ENCODE results near the gene P3H2.

P3H2 gene

DNA sequence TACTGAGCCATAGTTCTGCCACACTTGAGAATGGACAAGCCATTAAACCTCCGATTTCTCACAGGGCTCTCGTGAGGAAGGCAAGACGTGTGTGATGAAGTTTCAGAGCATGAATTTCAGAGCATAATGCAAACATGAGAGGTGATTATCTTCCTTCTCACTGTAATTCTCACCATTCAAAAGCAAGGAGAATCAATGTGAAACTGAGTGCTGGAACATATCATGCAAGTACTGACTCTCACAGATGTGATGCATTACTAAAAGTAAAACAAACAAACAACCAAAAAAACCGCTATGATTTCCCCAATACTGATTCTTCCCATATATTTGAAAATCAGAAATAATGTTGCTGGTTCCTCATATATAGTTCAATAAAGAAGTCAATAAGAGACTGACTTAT lies 23.7 kb downstream of the P3H2 start:
- no peak for TF ChIP-seq CTCF (IDR thresholded peaks at IDR 0.05)
- no peak for TF ChIP-seq ZFX (IDR thresholded peaks at IDR 0.05; ENCODE audit: borderline replicate concordance)
- H3K27ac ChIP-seq = no peak overlapping the region

DNA sequence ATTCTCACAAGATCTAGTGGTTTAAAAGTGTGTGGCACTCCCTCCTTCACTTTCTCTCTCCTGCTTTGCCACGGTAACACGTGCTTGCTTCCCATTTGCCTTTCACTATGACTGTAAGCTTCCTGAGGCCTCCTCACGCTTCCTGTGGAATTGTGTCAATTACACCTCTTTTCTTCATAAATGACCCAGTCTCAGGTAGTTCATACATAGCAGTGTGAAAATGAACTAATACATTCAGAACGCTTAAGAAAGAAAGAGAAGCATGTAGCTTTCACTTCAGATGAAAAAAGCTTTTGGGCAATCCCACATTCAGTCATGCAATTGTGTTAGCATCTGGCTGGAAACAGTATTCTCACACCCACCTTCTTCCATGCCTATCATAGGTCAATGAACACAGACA lies 24.4 kb downstream of the P3H2 start:
- TF ChIP-seq ZFX (IDR thresholded peaks at IDR 0.05; ENCODE audit: borderline replicate concordance) (no peak), CTCF (IDR thresholded peaks at IDR 0.05) (no peak)
- no peak overlapping the region for H3K27ac ChIP-seq

DNA sequence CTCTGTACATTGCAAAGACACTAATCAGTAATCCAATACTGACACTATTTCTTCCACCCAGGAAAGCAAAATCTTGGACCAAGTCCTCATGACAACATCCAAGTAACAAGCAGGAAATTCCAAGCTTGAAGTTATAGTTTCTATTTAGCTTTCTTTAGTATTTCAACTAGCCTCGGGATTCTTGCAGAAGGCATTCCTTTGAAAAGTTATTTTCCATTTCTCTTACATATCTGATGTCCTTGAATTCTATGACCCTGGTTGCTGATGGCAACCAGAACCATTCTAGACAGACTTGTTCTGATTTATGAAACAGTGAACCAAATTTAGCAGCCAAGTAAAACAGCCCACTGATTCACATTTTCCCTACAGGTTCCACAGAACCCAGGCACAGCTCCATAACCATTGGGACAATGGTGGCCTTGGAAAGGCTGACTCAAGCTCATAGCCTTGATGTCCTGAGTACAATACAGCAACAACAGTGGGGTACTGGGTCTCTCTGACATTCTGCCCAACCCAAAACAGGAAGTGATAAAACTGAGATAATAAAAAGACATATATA lies 26.5 kb downstream of the P3H2 start:
- TF ChIP-seq CTCF (IDR thresholded peaks at IDR 0.05) (no peak), ZFX (IDR thresholded peaks at IDR 0.05; ENCODE audit: borderline replicate concordance) (no peak)
- H3K27ac ChIP-seq = no peak overlapping the region

DNA sequence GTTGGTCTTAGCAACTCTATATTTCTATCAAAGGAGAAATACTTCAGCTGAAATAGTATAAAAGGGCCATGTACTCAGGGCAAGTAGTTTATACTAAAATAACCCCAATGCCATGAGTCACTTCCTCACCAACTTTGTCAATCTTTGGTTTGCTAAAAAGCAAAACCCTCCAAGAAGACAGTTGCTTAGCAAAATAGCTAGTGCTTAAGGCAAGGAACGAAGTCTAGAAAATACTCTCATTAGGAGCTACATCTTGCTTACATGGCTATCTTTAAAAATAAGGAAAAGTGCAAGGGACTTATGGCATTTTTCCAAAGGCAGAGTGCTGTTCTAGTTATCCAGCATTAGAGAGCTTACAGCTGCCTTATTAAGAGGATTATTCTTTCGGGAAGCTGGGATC lies 28.4 kb downstream of the P3H2 start:
- no peak overlapping the region for H3K27ac ChIP-seq
- no peak for TF ChIP-seq ZFX (IDR thresholded peaks at IDR 0.05; ENCODE audit: borderline replicate concordance)
- no peak for TF ChIP-seq CTCF (IDR thresholded peaks at IDR 0.05)

- TF ChIP-seq CTCF (IDR thresholded peaks at IDR 0.05) (no peak), ZFX (IDR thresholded peaks at IDR 0.05; ENCODE audit: borderline replicate concordance) (no peak)
- no peak overlapping the region for H3K27ac ChIP-seq
These were observed 31.0 kb downstream of the P3H2 start for GRCh38 chr3:190089711-190090110.

DNA sequence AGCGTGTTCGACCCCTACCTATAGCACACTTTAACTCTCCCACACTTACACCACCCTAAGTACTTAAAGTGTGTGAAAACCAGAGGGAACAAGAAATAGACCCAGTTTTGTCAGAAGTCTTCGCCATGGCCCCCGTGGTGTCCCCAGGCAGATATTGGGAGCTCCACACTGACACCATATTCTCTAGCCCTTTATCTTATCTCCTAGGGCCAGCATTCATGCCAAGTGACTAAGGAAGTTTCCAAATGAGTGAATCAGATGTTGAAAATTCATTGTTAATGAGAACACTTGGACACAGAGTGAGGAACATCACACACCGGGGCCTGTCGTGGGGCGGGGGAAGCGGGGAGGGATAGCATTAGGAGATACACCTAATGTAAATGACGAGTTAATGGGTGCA lies 31.8 kb downstream of the P3H2 start:
- H3K27ac ChIP-seq = no peak overlapping the region
- TF ChIP-seq ZFX (IDR thresholded peaks at IDR 0.05; ENCODE audit: borderline replicate concordance) (no peak), CTCF (IDR thresholded peaks at IDR 0.05) (no peak)

DNA sequence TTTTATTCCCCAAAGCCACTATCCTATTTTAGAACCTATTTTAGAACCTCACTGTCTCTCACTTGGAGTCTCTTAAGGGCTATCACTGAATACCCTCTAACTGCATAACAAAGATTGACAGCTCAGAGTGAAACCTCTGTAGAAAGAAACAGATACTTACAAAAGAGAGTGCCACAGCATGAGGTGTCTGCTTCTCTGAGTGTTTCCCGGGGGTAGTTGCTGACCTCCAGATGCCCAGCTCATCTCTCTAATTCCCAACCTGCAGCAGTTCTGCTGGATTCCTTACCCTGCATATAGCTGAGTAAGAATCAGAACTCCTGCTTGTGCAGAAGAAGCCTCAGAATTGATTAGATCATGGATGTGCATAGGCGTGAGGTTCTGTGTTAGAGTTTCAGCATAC lies 34.5 kb downstream of the P3H2 start:
- no peak for TF ChIP-seq CTCF (IDR thresholded peaks at IDR 0.05)
- TF ChIP-seq ZFX (IDR thresholded peaks at IDR 0.05; ENCODE audit: borderline replicate concordance) = no peak
- no peak overlapping the region for H3K27ac ChIP-seq

Data from 22Rv1 (cell line).